ENCODE data around the gene PRAMEF1. TPM values are rescaled to one million over a fixed set of nuclear protein-coding genes. Genes with fewer than 3 reads are reported as not detected.

PRAMEF1 gene
- polyA plus RNA-seq, 1 donor (not counting 4 experiments of a cell fraction or from before 2014, with no cell fraction given) = not detected

DNA sequence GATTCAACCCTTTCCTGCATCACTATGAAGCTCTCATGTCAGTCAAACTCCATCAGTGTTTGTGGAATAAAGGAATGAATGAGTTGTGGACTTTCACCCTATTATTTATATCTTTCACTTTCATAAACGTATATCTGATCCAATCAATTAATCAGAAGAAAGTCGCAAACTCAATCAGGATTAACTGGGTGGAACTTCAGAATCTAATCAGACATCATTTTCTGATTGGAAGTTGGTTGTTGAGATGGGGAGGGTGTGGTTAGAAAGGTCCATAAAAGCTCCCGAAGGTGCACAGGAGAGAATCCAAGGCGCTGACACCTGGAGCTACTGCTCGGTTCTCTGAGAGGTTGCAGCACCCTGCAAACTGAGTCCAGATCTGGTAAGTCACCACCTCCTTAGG lies 17.8 kb upstream of the PRAMEF1 start, which contains the start of gene PRAMEF12:
PRAMEF12 (plus strand) TSS at position 301 of the 400 bp plus-strand sequence. CDS start 1,130 bp downstream, outside the sequence.
- dilution Hi-C loops (cut with MboI; ENCODE audit: extremely low pct_ligation_motif_present, low sequenced_read_pairs) = no loop called here
- no peak within 1 kb of the TSS for H3K9ac ChIP-seq (ENCODE audit: control insufficient read depth, extremely low read depth, insufficient read depth, low read length)
- H3K27me3 ChIP-seq (ENCODE audit: control insufficient read depth, extremely low read depth, insufficient read depth, low read length) = no peaks in the 10 kb centered on the region

DNA sequence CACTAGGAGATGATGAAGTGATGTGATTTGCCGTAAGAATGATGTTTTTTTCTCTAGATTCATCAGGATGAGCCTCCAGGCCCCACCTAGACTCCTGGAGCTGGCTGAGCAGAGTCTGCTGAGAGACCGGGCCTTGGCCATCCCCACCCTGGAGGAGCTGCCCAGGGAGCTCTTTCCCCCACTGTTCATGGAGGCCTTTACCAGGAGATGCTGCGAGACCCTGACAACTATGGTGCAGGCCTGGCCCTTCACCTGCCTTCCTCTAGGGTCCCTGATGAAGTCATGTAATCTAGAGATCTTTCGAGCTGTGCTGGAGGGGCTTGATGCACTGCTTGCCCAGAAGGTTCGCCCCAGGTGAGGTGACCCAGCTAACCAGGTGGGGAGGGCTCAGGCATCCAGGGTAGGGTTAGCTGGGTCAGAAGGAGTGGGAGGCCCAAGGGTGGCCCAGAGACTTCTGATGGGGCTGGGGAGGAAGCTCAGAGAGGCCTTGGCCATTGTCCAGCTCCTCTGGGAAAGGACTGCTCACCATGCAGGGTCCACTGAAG lies 16.3 kb upstream of the PRAMEF1 start:
- Histone ChIP-seq H4K20me1 (ENCODE audit: control insufficient read depth, extremely low read depth, insufficient read depth, low read length) (no peaks in the 10 kb centered on the region), H3K36me3 (ENCODE audit: control insufficient read depth in 2 of 2, extremely low read depth in 1 of 2, insufficient read depth in 2 of 2, low read length in 2 of 2) (no peaks in the 10 kb centered on the region), H3K4me3 (ENCODE audit: control insufficient read depth in 2 of 3, extremely low read depth in 1 of 3, insufficient read depth in 2 of 3, low read depth in 1 of 3, low read length in 3 of 3) (no peak overlapping the region), H3K9me3 (ENCODE audit: control insufficient read depth, low read depth, low read length) (no peaks in the 10 kb centered on the region), H2AFZ (ENCODE audit: control insufficient read depth, low read length) (no peak overlapping the region), H3K4me2 (ENCODE audit: control insufficient read depth, extremely low read depth, insufficient read depth, low read depth, low read length) (no peak overlapping the region), H3K79me2 (ENCODE audit: control insufficient read depth, insufficient read depth, low read length) (no peaks in the 10 kb centered on the region), H3K9me1 (ENCODE audit: control insufficient read depth, extremely low read depth, insufficient read depth, low read length) (no peaks in the 10 kb centered on the region), H3K9ac (ENCODE audit: control insufficient read depth, extremely low read depth, insufficient read depth, low read length) (no peak overlapping the region), H3K4me1 (ENCODE audit: control insufficient read depth, extremely low read depth, insufficient read depth, low read length) (no peaks in the 10 kb centered on the region), H3K27ac (ENCODE audit: control insufficient read depth, insufficient read depth, low read length) (no peak overlapping the region), H3K27me3 (ENCODE audit: control insufficient read depth, extremely low read depth, insufficient read depth, low read length) (no peaks in the 10 kb centered on the region)
- TF ChIP-seq EZH2 (IDR thresholded peaks at IDR 0.05; ENCODE audit: low read length) = no peak
- TF ChIP-seq, protein P1, sequence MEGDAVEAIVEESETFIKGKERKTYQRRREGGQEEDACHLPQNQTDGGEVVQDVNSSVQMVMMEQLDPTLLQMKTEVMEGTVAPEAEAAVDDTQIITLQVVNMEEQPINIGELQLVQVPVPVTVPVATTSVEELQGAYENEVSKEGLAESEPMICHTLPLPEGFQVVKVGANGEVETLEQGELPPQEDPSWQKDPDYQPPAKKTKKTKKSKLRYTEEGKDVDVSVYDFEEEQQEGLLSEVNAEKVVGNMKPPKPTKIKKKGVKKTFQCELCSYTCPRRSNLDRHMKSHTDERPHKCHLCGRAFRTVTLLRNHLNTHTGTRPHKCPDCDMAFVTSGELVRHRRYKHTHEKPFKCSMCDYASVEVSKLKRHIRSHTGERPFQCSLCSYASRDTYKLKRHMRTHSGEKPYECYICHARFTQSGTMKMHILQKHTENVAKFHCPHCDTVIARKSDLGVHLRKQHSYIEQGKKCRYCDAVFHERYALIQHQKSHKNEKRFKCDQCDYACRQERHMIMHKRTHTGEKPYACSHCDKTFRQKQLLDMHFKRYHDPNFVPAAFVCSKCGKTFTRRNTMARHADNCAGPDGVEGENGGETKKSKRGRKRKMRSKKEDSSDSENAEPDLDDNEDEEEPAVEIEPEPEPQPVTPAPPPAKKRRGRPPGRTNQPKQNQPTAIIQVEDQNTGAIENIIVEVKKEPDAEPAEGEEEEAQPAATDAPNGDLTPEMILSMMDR (optimal IDR thresholded peaks at IDR 0.05 in 1 of 3, IDR thresholded peaks at IDR 0.05 in 1 of 3, conservative IDR thresholded peaks at IDR 0.05 in 1 of 3; ENCODE audit: extremely low read depth in 1 of 3, insufficient read depth in 2 of 3, low read length in 3 of 3) = no peak
- FAIRE-seq (no peak), DNase-seq (ENCODE audit: low read depth, low spot score) (no peak)
- dilution Hi-C loops (cut with MboI; ENCODE audit: extremely low pct_ligation_motif_present, low sequenced_read_pairs) = no loop called here

More for the DNA sequence above, 17.8 kb upstream of the PRAMEF1 start, which contains the start of gene PRAMEF12:
- H3K4me3 ChIP-seq (ENCODE audit: control insufficient read depth in 2 of 3, extremely low read depth in 1 of 3, insufficient read depth in 2 of 3, low read depth in 1 of 3, low read length in 3 of 3) = no peak within 1 kb of the TSS
- DNase-seq (ENCODE audit: low read depth, low spot score) (no peak), FAIRE-seq (no peak)
- no peaks in the 10 kb centered on the region for H4K20me1 ChIP-seq (ENCODE audit: control insufficient read depth, extremely low read depth, insufficient read depth, low read length)
- no peaks in the 10 kb centered on the region for H3K36me3 ChIP-seq (ENCODE audit: control insufficient read depth in 2 of 2, extremely low read depth in 1 of 2, insufficient read depth in 2 of 2, low read length in 2 of 2)
- H3K79me2 ChIP-seq (ENCODE audit: control insufficient read depth, insufficient read depth, low read length) = no peaks in the 10 kb centered on the region
- no peak within 1 kb of the TSS for H2AFZ ChIP-seq (ENCODE audit: control insufficient read depth, low read length)
- TF ChIP-seq, protein P1 (optimal IDR thresholded peaks at IDR 0.05 in 1 of 3, IDR thresholded peaks at IDR 0.05 in 1 of 3, conservative IDR thresholded peaks at IDR 0.05 in 1 of 3; ENCODE audit: extremely low read depth in 1 of 3, insufficient read depth in 2 of 3, low read length in 3 of 3) = no peak
- H3K4me2 ChIP-seq (ENCODE audit: control insufficient read depth, extremely low read depth, insufficient read depth, low read depth, low read length) = no peak within 1 kb of the TSS
- H3K27ac ChIP-seq (ENCODE audit: control insufficient read depth, insufficient read depth, low read length) = no peak within 1 kb of the TSS
- no peaks in the 10 kb centered on the region for H3K4me1 ChIP-seq (ENCODE audit: control insufficient read depth, extremely low read depth, insufficient read depth, low read length)
- H3K9me1 ChIP-seq (ENCODE audit: control insufficient read depth, extremely low read depth, insufficient read depth, low read length) = no peaks in the 10 kb centered on the region
- H3K9me3 ChIP-seq (ENCODE audit: control insufficient read depth, low read depth, low read length) = no peaks in the 10 kb centered on the region

Data from keratinocyte (primary cell).